Cardiac muscle cell (in vitro differentiated cells and primary cell): ENCODE data around the gene SLC39A11. TPM values are rescaled to one million over a fixed set of nuclear protein-coding genes. Genes with fewer than 3 reads are reported as not detected.

Experiments
- DNase-seq, 2 donors: peaks; one replicate each; pipeline versions ENCODE4 v3.0.0 to v3.0.0-alpha.2; 2010 to 2017; ENCODE audit warnings: low read depth in 1 of 2, low spot score in 1 of 2
- H3K27ac ChIP-seq: fragments of 200-600 bp; sonication (generic); 2 replicates; pipeline ENCODE4 v1.5.1; 2016
- H3K27me3 ChIP-seq: fragments of 200-600 bp; sonication (generic); 2 replicates; pipeline ENCODE4 v1.6.0; 2016; ENCODE audit warnings: control low read depth
- H3K36me3 ChIP-seq: fragments of 200-600 bp; sonication (generic); 2 replicates; pipeline ENCODE4 v1.5.1; 2016; ENCODE audit warnings: control low read depth
- H3K4me1 ChIP-seq: fragments of 200-600 bp; sonication (generic); 2 replicates; pipeline ENCODE4 v1.8.1; 2017; ENCODE audit warnings: low read depth, mild to moderate bottlenecking, mixed run types
- H3K4me3 ChIP-seq: fragments of 200-600 bp; sonication (generic); 2 replicates; pipeline ENCODE4 v1.5.1; 2016; ENCODE audit warnings: mild to moderate bottlenecking
- H3K9me3 ChIP-seq: fragments of 200-600 bp; sonication (generic); 2 replicates; pipeline ENCODE4 v1.5.1; 2017; ENCODE audit warnings: low read depth, mild to moderate bottlenecking, control low read depth
- CTCF ChIP-seq: IDR thresholded peaks from 2 replicates; pipeline ENCODE4 v1.5.1; 2012; ENCODE audit warnings: low read depth, mild to moderate bottlenecking, low read length
- polyA plus RNA-seq: library from polyadenylated mRNA; unstranded; fragments of >200 nt; fragmentation: Nextera tagmentation; extraction: Ambion mirVana; gene quantifications from 2 replicates; pipeline ENCODE4 v1.2.1, GENCODE V29; 2016
- total RNA-seq: library from RNA; depleted of rRNA; stranded (reverse); fragments of >200 nt; gene quantifications from 2 replicates; pipeline ENCODE4 v1.2.3, GENCODE V29; 2016

The SLC39A11 gene
- total and polyA plus RNA-seq, 2 experiments from 2014 or later, result 5.9 to 11.7 TPM

- TF ChIP-seq CTCF, result no peak
- Histone ChIP-seq H3K4me3 (no peak overlapping the region), H3K27ac (no peak overlapping the region), H3K36me3 (no peaks in the 10 kb centered on the region), H3K4me1 (no peaks in the 10 kb centered on the region), H3K9me3 (no peaks in the 10 kb centered on the region), H3K27me3 (no peaks in the 10 kb centered on the region)
- no peak for DNase-seq
Observed at GRCh38 chr17:72797142-72797541, 295.3 kb downstream of the SLC39A11 start.

DNA sequence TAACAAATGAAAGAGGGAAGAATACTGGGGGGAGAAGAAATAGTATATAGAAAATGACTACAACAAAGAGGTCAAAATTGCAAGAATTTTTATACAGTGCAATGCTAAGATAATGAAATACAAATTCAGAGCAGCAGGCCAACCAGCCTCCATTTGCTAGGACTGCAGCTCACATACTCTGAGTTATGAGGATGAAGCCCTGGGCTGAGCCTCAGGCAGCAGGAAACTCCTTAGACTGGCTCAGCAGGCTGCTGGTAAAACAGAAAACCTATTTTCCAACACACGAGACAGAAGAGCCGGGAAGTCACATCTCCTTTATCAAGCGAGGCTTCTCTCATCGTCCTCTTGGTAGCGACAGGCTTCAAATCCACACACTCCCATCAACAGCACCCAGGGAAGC, 296.5 kb downstream of the SLC39A11 start:
- no peak for TF ChIP-seq CTCF
- H3K27me3 ChIP-seq, result no peaks in the 10 kb centered on the region
- no peaks in the 10 kb centered on the region for H3K9me3 ChIP-seq
- no peaks in the 10 kb centered on the region for H3K36me3 ChIP-seq
- H3K4me3 ChIP-seq, result no peak overlapping the region
- no peak for DNase-seq
- no peaks in the 10 kb centered on the region for H3K4me1 ChIP-seq
- no peak overlapping the region for H3K27ac ChIP-seq

DNA sequence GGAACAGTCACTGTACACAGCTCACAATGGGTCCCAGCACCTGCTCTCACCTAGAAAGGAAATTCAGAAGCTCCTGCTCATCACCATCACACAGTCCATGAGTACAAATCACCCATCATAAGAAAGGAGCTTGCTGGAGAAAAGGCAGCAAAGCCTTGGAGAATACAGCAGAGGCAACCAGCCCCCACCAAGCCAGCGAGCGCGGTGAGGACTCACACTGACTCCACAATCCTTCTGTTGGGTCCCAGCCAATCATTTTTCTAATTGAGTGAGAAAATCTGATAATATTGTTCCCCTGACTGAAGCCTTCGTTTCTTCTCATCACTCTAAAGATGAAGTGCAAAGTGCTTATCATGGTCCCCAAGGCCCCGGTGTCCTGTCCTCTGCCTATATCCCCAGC, 298.3 kb downstream of the SLC39A11 start:
- no peaks in the 10 kb centered on the region for H3K9me3 ChIP-seq
- H3K27ac ChIP-seq, result no peak overlapping the region
- H3K4me1 ChIP-seq, result no peaks in the 10 kb centered on the region
- no peak for TF ChIP-seq CTCF
- no peaks in the 10 kb centered on the region for H3K36me3 ChIP-seq
- DNase-seq, result no peak
- no peak overlapping the region for H3K4me3 ChIP-seq
- H3K27me3 ChIP-seq, result no peaks in the 10 kb centered on the region

DNA sequence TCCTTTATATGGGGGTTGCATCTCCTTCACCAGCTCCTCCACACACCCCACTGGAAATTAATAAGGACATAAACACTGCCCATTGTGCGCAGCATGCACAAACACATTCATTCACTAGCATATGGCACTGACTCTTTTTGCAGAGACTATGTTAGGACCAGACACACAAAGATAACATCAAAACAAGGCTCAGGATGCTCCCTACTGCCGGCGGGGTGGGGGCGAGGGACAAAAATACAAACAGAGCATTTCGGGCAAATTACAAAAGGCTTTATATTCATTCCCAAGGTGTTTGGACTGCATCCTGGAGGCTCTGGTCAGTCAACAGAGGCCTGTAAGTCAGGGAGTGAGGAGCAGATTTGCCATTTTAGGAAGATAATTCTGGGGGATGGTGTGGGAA, 299.7 kb downstream of the SLC39A11 start:
- no peaks in the 10 kb centered on the region for H3K36me3 ChIP-seq
- H3K4me1 ChIP-seq, result no peaks in the 10 kb centered on the region
- no peak for DNase-seq
- H3K27me3 ChIP-seq, result no peaks in the 10 kb centered on the region
- H3K4me3 ChIP-seq, result no peak overlapping the region
- TF ChIP-seq CTCF, result no peak
- H3K27ac ChIP-seq, result no peak overlapping the region
- no peaks in the 10 kb centered on the region for H3K9me3 ChIP-seq

DNA sequence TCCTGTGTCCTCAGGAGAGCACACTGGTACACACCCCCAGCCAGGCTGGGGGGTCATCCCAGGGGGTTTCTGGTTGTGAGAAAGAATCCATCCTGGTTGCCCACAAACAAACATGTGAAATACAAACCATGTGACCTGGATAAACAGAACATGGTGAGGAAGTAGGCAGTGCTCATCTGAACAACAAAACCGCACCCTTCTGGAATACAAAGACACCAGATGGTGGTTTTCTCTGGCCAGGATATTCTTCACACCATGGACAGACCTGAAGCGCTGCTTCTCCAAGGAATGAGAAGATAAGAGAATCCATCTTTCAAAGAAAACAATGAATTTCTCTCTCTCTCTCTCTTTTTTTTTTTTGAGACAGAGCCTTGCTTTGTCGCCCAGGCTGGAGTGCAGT, 302.3 kb downstream of the SLC39A11 start:
- Histone ChIP-seq H3K36me3 (no peaks in the 10 kb centered on the region), H3K27ac (no peak overlapping the region), H3K4me1 (no peaks in the 10 kb centered on the region), H3K9me3 (no peaks in the 10 kb centered on the region), H3K27me3 (no peaks in the 10 kb centered on the region), H3K4me3 (no peak overlapping the region)
- no peak for DNase-seq
- no peak for TF ChIP-seq CTCF

DNA sequence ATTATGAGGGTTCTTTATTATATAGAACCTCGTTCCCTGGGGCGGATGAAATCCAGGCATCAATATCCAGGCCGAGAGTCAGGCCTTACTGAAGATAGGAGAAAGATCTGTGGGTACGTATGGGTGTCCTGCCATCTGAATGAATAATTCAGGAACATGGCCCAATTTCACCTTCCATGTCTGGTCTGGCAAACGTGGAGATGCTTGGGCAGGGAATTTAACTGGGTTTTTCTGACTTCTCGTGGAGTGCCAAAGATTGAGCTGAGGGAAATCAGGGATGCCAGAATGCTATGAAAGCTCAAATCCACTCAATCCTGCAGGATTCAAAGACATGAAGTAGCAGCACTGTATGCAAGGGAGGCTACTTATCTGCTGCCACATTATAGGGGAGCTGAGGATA, 302.8 kb downstream of the SLC39A11 start:
- Histone ChIP-seq H3K27ac (no peak overlapping the region), H3K4me1 (no peaks in the 10 kb centered on the region), H3K9me3 (no peaks in the 10 kb centered on the region), H3K36me3 (no peaks in the 10 kb centered on the region), H3K27me3 (no peaks in the 10 kb centered on the region), H3K4me3 (no peak overlapping the region)
- DNase-seq, result no peak
- TF ChIP-seq CTCF, result no peak
